Endometrial microvascular endothelial cells (primary cell): ENCODE data around the gene OR13C5. TPM values are rescaled to one million over a fixed set of nuclear protein-coding genes. Genes with fewer than 3 reads are reported as not detected.

Experiments
- in situ Hi-C: cut with HindIII; loops from 2 replicates; pipeline ENCODE4 v1.10.0; 2017; ENCODE audit warnings: low sequenced_read_pairs, low pct_unique_long_range_greater_than_20kb; ENCODE audit errors: inconsistent ontology term
- total RNA-seq: library from RNA; depleted of rRNA; stranded (reverse); fragments of >200 nt; gene quantifications from one replicate; pipeline ENCODE4 v1.2.3, GENCODE V29; 2015; ENCODE audit errors: inconsistent ontology term

The OR13C5 gene
- total RNA-seq, 1 donor from 2014 or later: not detected

DNA sequence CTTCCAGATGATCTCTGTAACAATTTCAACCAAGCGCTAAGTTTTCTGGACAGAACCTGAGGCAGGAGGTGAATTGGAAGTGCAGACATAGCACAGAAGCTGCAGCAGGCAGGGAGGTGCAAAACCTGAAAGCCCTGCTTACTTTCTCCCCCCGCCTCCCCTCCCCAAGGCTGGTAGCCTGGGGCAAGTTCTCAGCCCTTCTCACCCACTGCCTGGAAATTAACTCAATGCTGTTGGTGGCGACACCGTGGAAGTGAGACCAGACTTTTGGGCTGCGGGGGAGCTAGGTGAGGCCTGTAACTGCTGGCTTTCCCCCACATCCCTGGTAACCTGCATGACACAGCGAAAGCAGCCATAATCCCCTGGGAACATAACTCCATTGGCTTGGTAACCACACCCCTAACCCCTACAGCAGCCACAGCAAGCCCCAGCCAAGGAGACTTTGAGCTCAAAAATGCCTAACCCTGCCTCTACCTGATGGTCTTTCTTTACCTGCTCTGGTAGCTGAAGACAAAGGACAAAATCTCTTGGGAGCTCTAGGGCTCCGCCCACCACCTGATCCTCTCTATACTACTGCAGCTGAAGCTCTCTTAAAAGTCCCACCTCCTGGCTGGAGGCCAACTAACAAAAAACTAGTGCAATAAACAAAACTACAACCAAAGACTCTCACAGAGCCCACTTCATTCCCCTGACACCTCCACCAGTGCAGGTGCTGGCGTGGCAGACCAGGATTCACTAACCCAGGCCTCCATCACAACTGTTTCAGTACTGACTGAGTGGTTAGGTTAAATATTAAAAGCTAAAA lies 42.2 kb downstream of the OR13C5 start:
- in situ Hi-C loops: no loop called here

- in situ Hi-C loops: no loop called here
These were observed 43.7 kb downstream of the OR13C5 start for GRCh38 chr9:104555521-104555920.

DNA sequence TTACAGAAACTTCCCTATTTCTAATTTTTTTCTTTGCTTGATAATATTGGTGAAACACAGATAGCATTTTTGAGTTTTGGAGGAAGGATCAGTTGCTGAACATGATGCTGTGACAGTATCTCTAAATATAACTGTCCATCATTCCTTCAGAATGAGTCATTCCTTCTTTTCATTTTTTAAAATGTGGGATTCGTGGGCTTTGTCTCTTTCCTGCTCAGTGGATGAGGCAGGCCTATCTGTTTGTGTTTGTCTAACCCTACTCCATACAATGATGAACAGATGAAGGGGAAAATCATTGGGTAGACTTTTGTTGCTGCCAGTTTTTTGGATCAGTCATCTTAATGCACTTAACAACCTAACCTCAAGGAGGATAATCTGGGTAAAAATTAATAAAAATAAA lies 46.0 kb downstream of the OR13C5 start:
- in situ Hi-C loops: no loop called here

Other genes with a start within 250 kb of the OR13C5 start
- not detected for gene OR13F1, start 95.2 kb downstream of the OR13C5 start, total RNA-seq
- not detected for gene OR13C4, start 72.2 kb downstream of the OR13C5 start, total RNA-seq
- not detected for gene OR13C3, start 62.6 kb downstream of the OR13C5 start, total RNA-seq
- gene OR13C8, start 30.2 kb downstream of the OR13C5 start, total RNA-seq: not detected
- gene OR13C2, start 6.2 kb upstream of the OR13C5 start, total RNA-seq: not detected
- gene OR13C9, start 18.8 kb upstream of the OR13C5 start, total RNA-seq: not detected
- gene OR13D1, start 95.1 kb upstream of the OR13C5 start, total RNA-seq: not detected
- 68.4 TPM for gene NIPSNAP3A, start 148.3 kb upstream of the OR13C5 start, total RNA-seq
- 0.37 TPM for gene NIPSNAP3B, start 164.7 kb upstream of the OR13C5 start, total RNA-seq